Heart right ventricle (tissue), 16 donors: ENCODE measurements around the gene LRRC75B. TPM values are rescaled to one million over a fixed set of nuclear protein-coding genes. Genes with fewer than 3 reads are reported as not detected.

Experiments
- ATAC-seq, 8 donors: fragments of 200-7000 bp; cut with Tn5 transposase; one replicate each; pipeline ENCODE4 v1.9.1; 2020; ENCODE audit warnings: mild to moderate bottlenecking in 8 of 8, moderate library complexity in 8 of 8, moderate number of reproducible peaks in 1 of 8
- DNase-seq, 2 donors: peaks; one replicate each; pipeline ENCODE4 v3.0.0-alpha.2; 2020
- H3K27ac ChIP-seq, 10 donors: fragments of 200-600 bp; sonication (generic) in 2 of 10; one replicate each; pipeline versions ENCODE4 v1.5.0 to v1.8.0; 2020 to 2022; ENCODE audit warnings: mild to moderate bottlenecking in 3 of 10
- H3K27me3 ChIP-seq, 7 donors: fragments of 200-600 bp; one replicate each; pipeline ENCODE4 v1.8.0; 2021 to 2022; ENCODE audit warnings: mild to moderate bottlenecking in 2 of 7
- H3K36me3 ChIP-seq, 9 donors: fragments of 200-600 bp; sonication (generic) in 1 of 9; one replicate each; pipeline versions ENCODE4 v1.5.0 to v1.8.0; 2020 to 2022; ENCODE audit warnings: mild to moderate bottlenecking in 2 of 9
- H3K4me1 ChIP-seq, 9 donors: fragments of 200-600 bp; sonication (generic) in 1 of 9; one replicate each; pipeline versions ENCODE4 v1.5.0 to v1.8.0; 2020 to 2022; ENCODE audit warnings: mild to moderate bottlenecking in 4 of 9
- H3K4me3 ChIP-seq, 10 donors: fragments of 200-600 bp; sonication (generic) in 2 of 10; one replicate each; pipeline versions ENCODE4 v1.5.0 to v1.8.0; 2020 to 2022; ENCODE audit warnings: mild to moderate bottlenecking in 7 of 10, moderate library complexity in 2 of 10
- H3K9me3 ChIP-seq, 11 donors: fragments of 200-600 bp in 10 of 11; sonication (generic) in 2 of 11; one replicate each; pipeline versions ENCODE4 v1.5.0 to v1.8.0; 2013 to 2022; ENCODE audit warnings: mild to moderate bottlenecking in 2 of 11, control low read depth in 1 of 11, moderate library complexity in 1 of 11
- CTCF ChIP-seq, 9 donors: fragments of 200-600 bp; sonication (generic) in 2 of 9; IDR thresholded peaks; one replicate each; pipeline versions ENCODE4 v1.5.0 to v1.8.0; 2021 to 2022; ENCODE audit warnings: antibody characterized with exemption in 9 of 9, mild to moderate bottlenecking in 5 of 9, moderate library complexity in 1 of 9
- WGBS, 2 donors: extraction: QIAGEN DNeasy Blood & Tissue Kit; methylation state at CpG; one replicate each; pipeline ENCODE4 v1.1.7; 2013; ENCODE audit warnings: inconsistent platforms in 1 of 2; 5-methylcytosine and 5-hydroxymethylcytosine counted together
- intact Hi-C, 10 donors: fragments of 100-400 bp; cut with DNase I; formaldehyde crosslinking; loops; one replicate each; pipeline versions ENCODE4 v1.11.1 to v1.14.2; 2022
- polyA plus RNA-seq, 2 donors: library from polyadenylated mRNA; stranded (reverse); fragments of 200-250 nt; gene quantifications; one replicate each; pipeline ENCODE4 v1.2.3, GENCODE V29; 2013
- total RNA-seq, 10 donors: library from RNA; stranded (reverse); fragmentation: NEBNext Ultra II Directional in 3 of 10; extraction: Animal tissue kit (Norgen Biotek cat#: 25700) in 3 of 10; gene quantifications; one replicate each; pipeline versions ENCODE4 v1.2.1 to v1.2.4, GENCODE V29; 2021 to 2023
- donor health status: Arrhythmogenic right ventricular cardiomyopathy.
- donor health status: ischemic (EF 13 %, LVEDD 7.1; RV severe dilation, severe dysfunction).
- donor health status: healthy with polysubstance abuse.
- donor health status: DM: no; HTN: yes; CAD: no.
- donor health status: DM: no; HTN: no; CAD: no.
- donor health status: ischemic (EF 25% LVEDD 6.9; RV normal size, moderate dysfunction).
- donor health status: ischemic (EF 25% LVEDD 5.7; RV mildly dilated, moderate dysfunction).
- donor health status: healthy.
- donor health status: DM: yes; HTN: yes; CAD: no.
- donor health status: Ischemic cardiomyopathy.
- donor health status: ischemic (EF 35%, LVEDD 5.7; RV mildly dilated, moderate dysfunction).
- donor health status: nonischemic (EF 11% LVEDD 7.7; RV severe dilation, severe dysfunction).
- donor health status: DM: yes; HTN: yes; CAD: no.
- donor health status: PGD.
- donor health status: ischemic (EF 29% LVEDD 5.4; RV normal size, mild dysfunction).
- donor health status: nonischemic (EF 23%, LVEDD 6.1; RV moderate dilation, normal function).

Gene LRRC75B
- total and polyA plus RNA-seq, 12 donors = 2.0 to 12.4 (median 4.3) TPM

- ATAC-seq (no peak), DNase-seq (no peak)
- no peaks in the 10 kb centered on the region for H3K27me3 ChIP-seq
- intact Hi-C loops = no loop called here
- H3K4me3 ChIP-seq = no peak overlapping the region
- H3K36me3 ChIP-seq = peaks cover 0 to 40% (median 0%) of the 10 kb centered on the region in 9 donors
- no peaks in the 10 kb centered on the region for H3K9me3 ChIP-seq
- no peak for TF ChIP-seq CTCF (IDR thresholded peaks at IDR 0.05)
- no peak overlapping the region for H3K27ac ChIP-seq
- H3K4me1 ChIP-seq = peaks cover 0 to 18% (median 9%) of the 10 kb centered on the region in 9 donors
- 96 to 99% methylated on average over 12 of the region's 12 CpGs for WGBS, 2 donors
Measured at GRCh38 chr22:24590596-24591173, 2.2 kb downstream of the LRRC75B start.

- DNase-seq = no peak
- TF ChIP-seq CTCF (IDR thresholded peaks at IDR 0.05) = no peak
Measured at GRCh38 chr22:24589518-24590030, 3.3 kb downstream of the LRRC75B start.

GRCh38 chr22:24588757-24589481 is 4.0 kb downstream of the LRRC75B start:
- H3K36me3 ChIP-seq = peaks cover 0 to 45% (median 0%) of the 10 kb centered on the region in 9 donors
- DNase-seq (no peak), ATAC-seq (no peak)
- no peak overlapping the region for H3K4me3 ChIP-seq
- H3K27ac ChIP-seq = no peak overlapping the region
- intact Hi-C loops = no loop called here
- H3K4me1 ChIP-seq = peaks cover 0 to 27% (median 10%) of the 10 kb centered on the region in 9 donors
- no peaks in the 10 kb centered on the region for H3K9me3 ChIP-seq
- no peak for TF ChIP-seq CTCF (IDR thresholded peaks at IDR 0.05)
- no peaks in the 10 kb centered on the region for H3K27me3 ChIP-seq
- WGBS, 2 donors = 91 to 97% methylated on average over 21 of the region's 21 CpGs

More at GRCh38 chr22:24589518-24590030, 3.3 kb downstream of the LRRC75B start:
- Histone ChIP-seq H3K4me3 (no peak overlapping the region), H3K27me3 (no peaks in the 10 kb centered on the region), H3K4me1 (peaks cover 0 to 20% (median 9%) of the 10 kb centered on the region in 9 donors), H3K27ac (no peak overlapping the region), H3K9me3 (no peaks in the 10 kb centered on the region), H3K36me3 (peaks cover 0 to 45% (median 0%) of the 10 kb centered on the region in 9 donors)
- WGBS, 2 donors = 93 to 94% methylated on average over 7 of the region's 7 CpGs
- ATAC-seq = no peak
- intact Hi-C loops = no loop called here

- WGBS, 2 donors = 67% methylated on average over 13 of the region's 13 CpGs
- H3K36me3 ChIP-seq = peaks cover 0 to 45% (median 0%) of the 10 kb centered on the region in 9 donors
- H3K27ac ChIP-seq = no peak overlapping the region
- ATAC-seq (no peak), DNase-seq (peak in 1 of 2 donors; percentile 34)
- H3K27me3 ChIP-seq = no peaks in the 10 kb centered on the region
- no peak overlapping the region for H3K4me3 ChIP-seq
- H3K9me3 ChIP-seq = no peaks in the 10 kb centered on the region
- intact Hi-C loops = no loop called here
- TF ChIP-seq CTCF (IDR thresholded peaks at IDR 0.05) = no peak
- peaks cover 0 to 29% (median 10%) of the 10 kb centered on the region in 9 donors for H3K4me1 ChIP-seq
Measured at GRCh38 chr22:24588381-24588756, 4.5 kb downstream of the LRRC75B start.
